GM20000 (cell line): ENCODE results near the gene MIEF1.

ENCODE experiments used
- DNase-seq: peaks from one replicate; pipeline ENCODE4 v3.0.0; 2012; ENCODE audit warnings: low spot score
- CTCF ChIP-seq: IDR thresholded peaks from 2 replicates; pipeline ENCODE4 v1.5.1; 2012; ENCODE audit warnings: mild to moderate bottlenecking, control low read depth; ENCODE audit errors: extremely low read depth, missing control alignments

The MIEF1 gene

GRCh38 chr22:39476664-39477063 lies 25.4 kb upstream of the MIEF1 start:
- no peak for DNase-seq
- no peak for TF ChIP-seq CTCF

- DNase-seq, result no peak
These were observed 24.5 kb upstream of the MIEF1 start for GRCh38 chr22:39477542-39477941.

GRCh38 chr22:39478441-39478850 lies 23.6 kb upstream of the MIEF1 start:
- no peak for TF ChIP-seq CTCF
- no peak for DNase-seq

More at GRCh38 chr22:39477542-39477941, 24.5 kb upstream of the MIEF1 start:
- no peak for TF ChIP-seq CTCF

- no peak for TF ChIP-seq CTCF
- DNase-seq, result no peak
These were observed 22.8 kb upstream of the MIEF1 start for GRCh38 chr22:39479254-39479653.

GRCh38 chr22:39480557-39480956 lies 21.5 kb upstream of the MIEF1 start:
- TF ChIP-seq CTCF, result no peak
- no peak for DNase-seq

- no peak for TF ChIP-seq CTCF
- DNase-seq, result no peak
These were observed 21.0 kb upstream of the MIEF1 start for GRCh38 chr22:39481054-39481453.

- no peak for DNase-seq
- no peak for TF ChIP-seq CTCF
These were observed 20.5 kb upstream of the MIEF1 start for GRCh38 chr22:39481595-39481994.

- no peak for TF ChIP-seq CTCF
- no peak for DNase-seq
These were observed 19.3 kb upstream of the MIEF1 start for GRCh38 chr22:39482768-39483167.
